HG03565 (cell line): ENCODE results near the gene KIF20B.
A peak's percentile ranks its signal among the peaks of the same experiment; 100 is the strongest.
"Not testable (repeated sequence)": the region's sequence is repeated elsewhere in the genome, so short reads cannot be mapped to it uniquely, and the experiment has no call there.

Experiments
- ATAC-seq: cut with Tn5 transposase; IDR thresholded peaks from one replicate; pipeline ENCODE4 v1.9.1; 2021; ENCODE audit warnings: mild to moderate bottlenecking, moderate library complexity; ENCODE audit not compliant: unreplicated experiment

Gene KIF20B

DNA sequence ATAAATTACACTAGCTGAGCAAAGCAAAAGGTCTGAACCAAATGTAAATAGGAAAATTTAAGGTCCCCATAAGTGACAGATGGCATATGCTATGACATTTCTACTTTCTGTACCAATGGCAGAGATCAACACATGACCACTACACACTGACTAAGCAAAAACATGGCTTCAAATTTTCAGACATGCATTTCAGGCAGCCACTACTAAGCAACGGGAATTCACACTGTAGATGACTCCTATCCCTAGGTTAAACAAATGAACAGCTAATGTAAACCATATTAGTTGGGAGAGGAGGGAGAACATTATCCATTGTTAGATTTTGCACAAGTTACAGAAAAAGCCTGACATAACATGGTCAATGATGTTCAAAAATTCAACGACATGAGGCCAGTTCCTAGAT, 11.4 kb upstream of the KIF20B start:
- no peak for ATAC-seq

DNA sequence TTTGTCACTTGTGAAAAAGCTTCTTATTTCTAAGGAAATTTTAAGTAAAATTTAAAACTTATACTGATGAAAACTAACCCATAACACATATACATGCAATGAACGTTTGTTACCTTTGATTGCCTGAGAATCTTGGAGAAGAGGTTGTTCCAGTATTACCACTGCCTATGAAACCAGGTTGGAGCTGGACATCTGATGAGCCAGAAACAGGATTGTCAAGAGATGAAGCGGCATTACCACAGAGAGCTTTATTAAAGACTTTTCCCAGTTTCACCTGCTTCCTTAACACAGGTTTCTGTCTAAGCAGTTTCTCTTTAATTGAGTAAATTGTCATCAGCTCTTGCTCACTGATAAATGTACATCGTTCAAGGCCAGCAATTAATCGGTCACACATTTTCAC, 9.0 kb upstream of the KIF20B start:
- ATAC-seq = no peak

- no peak for ATAC-seq
These were observed 8.2 kb upstream of the KIF20B start for GRCh38 chr10:89693176-89693575.

DNA sequence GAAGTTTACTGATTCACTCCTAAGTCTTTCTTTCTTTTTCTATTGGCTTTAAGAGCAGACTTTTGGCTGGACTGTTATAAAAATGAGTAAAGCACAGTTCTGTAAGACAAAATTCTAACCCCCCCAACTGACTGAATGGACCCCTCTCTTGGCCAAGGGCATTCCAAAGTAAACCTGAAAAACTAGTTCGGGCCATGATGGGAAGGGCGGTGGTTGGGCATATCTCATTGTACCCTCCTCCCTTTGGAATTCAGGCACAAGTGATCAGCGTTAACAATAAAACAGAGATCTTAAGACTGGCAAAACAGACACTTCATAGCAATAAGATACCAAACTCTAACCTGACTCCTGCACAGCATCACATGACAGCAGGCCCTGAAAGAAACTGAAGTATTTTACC, 6.1 kb upstream of the KIF20B start:
- ATAC-seq = no peak

DNA sequence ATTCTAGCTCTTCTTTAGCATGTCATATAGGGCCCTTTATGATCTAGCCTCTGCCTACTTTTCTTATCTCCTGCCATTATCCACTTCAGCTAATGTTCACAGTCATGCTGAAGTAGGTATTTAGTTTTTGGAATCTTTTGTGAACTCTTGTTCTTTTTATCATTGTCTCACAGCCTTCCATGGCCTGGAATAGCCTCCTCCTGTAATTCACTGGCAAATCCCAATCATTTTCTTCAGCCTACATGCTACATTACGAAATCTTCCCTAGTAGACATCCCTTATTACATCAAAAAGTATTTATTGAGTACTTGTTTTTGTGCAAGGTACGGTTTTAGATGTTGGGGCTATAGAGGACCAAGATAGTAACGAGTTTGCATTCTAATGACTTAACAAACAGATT, 3.4 kb upstream of the KIF20B start:
- ATAC-seq = no peak

DNA sequence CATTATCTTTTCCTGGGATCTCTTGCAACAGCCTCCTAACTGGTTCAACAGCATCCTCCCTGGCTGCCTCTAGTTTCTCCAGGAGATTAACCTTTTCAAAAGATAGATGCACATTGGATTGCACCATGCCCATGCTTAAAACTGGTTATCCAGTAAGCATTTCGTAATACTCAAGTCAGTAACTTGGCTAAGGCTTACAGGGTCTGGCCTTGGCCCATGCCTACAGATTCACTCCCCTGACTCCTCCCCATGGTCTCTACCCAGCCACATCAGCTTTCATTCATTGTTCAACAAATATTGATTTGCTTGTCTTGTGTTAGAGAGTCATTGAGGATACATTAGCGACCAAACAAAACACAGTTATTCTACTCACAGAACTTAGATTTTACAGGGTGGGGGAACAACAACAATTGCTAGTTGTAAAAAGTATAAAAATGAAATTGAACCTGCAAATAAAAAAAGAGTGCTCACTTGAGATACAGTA, 1.8 kb upstream of the KIF20B start:
- ATAC-seq = no peak

DNA sequence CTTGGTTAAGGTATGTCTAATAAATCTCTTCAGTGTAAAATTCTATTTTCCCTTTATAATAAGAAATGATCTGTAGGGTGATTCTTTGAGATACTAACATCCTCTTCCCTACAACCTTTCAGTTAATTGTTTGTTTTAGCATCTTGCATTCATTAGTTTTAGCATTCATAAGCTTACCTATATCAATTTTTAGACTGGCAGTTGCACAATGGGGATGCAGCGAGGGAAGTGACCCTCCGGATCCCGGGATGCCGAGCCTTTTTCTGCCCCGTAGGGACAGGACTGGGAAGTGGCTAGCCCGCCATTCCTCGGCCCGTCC, 508 bp upstream of the KIF20B start:
- ATAC-seq = no peak

DNA sequence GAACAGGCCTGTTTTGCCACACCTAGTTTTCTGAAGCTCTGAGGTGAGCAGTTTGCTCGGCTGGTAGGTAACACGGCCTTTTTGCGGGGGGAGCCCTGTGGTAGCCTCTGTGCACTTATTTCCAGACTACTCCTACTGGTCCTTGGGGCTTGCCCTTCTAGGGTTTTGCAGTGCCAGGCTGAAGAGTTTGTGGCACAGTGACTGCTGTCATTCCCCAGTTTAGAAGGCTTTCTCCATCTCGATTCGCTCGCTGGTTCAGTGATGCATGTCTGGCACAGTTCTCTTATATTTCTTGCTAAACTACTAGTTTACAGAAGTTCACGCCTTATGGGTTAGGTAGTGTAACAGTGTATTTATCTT, 711 bp downstream of the KIF20B start:
- ATAC-seq = no peak

DNA sequence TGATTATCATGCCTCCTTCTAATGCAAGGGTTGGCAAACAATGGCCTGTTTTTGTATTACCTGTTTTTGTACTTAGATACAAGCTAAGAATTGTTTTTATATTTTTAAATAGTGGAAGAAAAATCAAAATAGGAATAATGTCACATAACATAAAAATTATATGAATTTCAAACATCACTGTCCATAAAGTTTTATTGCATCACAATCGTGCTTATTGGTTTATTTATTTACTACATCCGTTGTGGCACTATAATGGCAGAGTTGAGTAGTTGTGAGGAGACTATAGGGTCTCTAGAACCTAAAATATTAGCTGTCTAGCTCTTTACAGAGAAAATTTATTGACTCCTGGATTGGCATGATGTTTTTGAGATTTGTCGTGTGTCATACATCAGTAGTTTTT, 4.1 kb downstream of the KIF20B start:
- ATAC-seq = no peak

DNA sequence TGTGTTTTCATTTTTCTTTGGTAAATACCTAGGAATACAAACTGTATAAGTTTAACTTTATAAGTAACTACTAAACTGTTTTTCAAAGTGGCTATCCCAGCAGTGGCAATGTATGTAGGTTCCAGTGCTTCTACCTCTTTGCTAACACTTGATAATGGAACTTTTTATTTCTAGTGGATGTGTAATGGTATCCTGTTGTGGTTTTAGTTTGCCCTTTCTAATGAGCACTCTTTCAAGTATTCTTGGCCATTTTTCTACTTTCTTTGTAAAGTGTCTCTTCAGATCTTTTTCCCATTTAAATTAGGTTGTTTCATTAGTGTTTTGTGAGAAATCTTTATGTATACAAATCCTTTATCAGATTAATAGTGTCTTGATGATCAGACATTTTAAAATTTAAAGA, 4.6 kb downstream of the KIF20B start:
- no peak for ATAC-seq

- ATAC-seq = no peak
These were observed 6.0 kb downstream of the KIF20B start for GRCh38 chr10:89707372-89707771.

GRCh38 chr10:89710753-89711152, 9.4 kb downstream of the KIF20B start:
- no peak for ATAC-seq

DNA sequence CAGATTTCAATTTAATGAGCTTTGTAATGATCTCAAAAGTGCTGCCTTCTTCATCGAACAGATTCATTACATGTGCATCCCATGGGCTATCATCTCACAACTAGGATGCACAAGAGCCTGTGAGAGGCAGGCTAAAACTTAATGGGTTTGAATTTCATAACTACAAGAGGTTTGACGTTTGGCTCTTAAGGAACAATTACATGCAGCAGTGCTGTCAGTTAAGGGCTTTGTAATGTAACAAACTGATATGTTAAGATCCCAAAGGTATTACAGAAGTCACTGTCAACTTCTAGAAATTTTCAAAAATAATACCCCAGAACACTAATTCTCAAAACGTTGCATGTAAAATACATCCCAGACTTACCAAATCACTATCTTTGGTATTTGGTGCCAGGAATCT, 33.2 kb downstream of the KIF20B start:
- no peak for ATAC-seq

GRCh38 chr10:89738551-89739209, 37.3 kb downstream of the KIF20B start:
- ATAC-seq = peak; percentile 80

GRCh38 chr10:89741126-89741762, 39.9 kb downstream of the KIF20B start:
- ATAC-seq = no peak

- no peak for ATAC-seq
These were observed 42.6 kb downstream of the KIF20B start for GRCh38 chr10:89744026-89744425.

GRCh38 chr10:89745903-89746302, 44.5 kb downstream of the KIF20B start:
- no peak for ATAC-seq

GRCh38 chr10:89750441-89750840, 49.1 kb downstream of the KIF20B start:
- ATAC-seq = no peak

- no peak for ATAC-seq
These were observed 54.0 kb downstream of the KIF20B start for GRCh38 chr10:89755374-89755773.

DNA sequence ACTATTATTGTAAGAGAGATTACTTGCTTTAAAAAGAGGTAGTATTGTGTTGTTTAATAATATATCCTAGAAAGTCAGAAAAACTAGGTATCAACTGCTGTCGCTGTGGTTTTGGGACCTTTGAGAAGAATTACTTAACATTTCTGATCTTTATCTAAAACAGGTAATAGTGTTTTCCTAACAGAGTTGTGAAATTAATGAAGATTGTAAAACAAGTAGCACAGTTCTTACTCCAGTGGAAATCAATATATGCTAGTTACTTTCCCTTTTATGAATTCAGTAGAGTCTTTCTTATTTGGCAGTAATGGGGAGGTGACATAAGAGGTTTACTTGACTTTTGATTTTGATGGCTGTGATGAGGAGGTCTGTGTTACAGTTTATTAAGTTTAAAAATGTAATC, 58.1 kb downstream of the KIF20B start:
- no peak for ATAC-seq

- not testable (repeated sequence) for ATAC-seq
These were observed 62.3 kb downstream of the KIF20B start for GRCh38 chr10:89763671-89764070.

DNA sequence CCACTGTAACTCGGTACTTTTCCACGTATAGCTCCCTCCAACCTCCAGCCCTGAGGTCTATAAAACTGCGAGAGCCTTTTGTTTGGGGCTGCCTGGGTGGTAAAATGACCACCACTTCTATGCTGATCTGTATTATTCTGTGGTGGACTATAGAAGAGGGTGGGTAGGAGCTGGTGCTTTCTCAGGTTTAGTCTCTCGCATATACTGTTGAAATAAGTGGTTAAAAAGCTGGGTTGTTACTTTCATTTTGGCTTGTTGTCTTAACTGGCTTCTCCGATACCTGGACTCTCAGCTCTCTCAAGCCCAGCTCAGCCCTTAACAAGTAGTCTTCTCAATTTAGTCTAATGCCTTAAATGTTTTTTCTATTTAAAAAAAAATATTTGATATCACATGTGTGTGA, 70.3 kb downstream of the KIF20B start:
- ATAC-seq = no peak

GRCh38 chr10:89773081-89773480, 71.7 kb downstream of the KIF20B start:
- no peak for ATAC-seq
